Activated T-helper 1 cell treated with anti-CD3 and anti-CD28 coated beads, Interleukin-12 subunit alpha, Interleukin-12 subunit beta, Interleukin-2, Interleukin-4 antibody, amounts not matched to agents 30 ng/mL and 10 ng/mL and 1 ng/mL, durations not matched to agents 14 hours and 24 hours and 36 hours (primary cell): ENCODE measurements around the gene PAXIP1. TPM values are rescaled to one million over a fixed set of nuclear protein-coding genes. Genes with fewer than 3 reads are reported as not detected.

Experiments
- DNase-seq: peaks from one replicate; pipeline ENCODE4 v3.0.0; 2021; ENCODE audit warnings: low spot score
- H3K27ac Mint-ChIP-seq: one replicate; pipeline ENCODE4 v1.8.0; 2021; ENCODE audit warnings: mild to moderate bottlenecking, mixed read lengths
- H3K27me3 Mint-ChIP-seq: one replicate; pipeline ENCODE4 v1.8.0; 2022; ENCODE audit warnings: mild to moderate bottlenecking, moderate library complexity, mixed read lengths; ENCODE audit not compliant: insufficient read depth
- H3K36me3 Mint-ChIP-seq: one replicate; pipeline ENCODE4 v1.8.0; 2021; ENCODE audit warnings: low read depth, mixed read lengths
- H3K4me1 Mint-ChIP-seq: one replicate; pipeline ENCODE4 v1.8.0; 2021; ENCODE audit warnings: low read depth, mixed read lengths
- H3K4me3 Mint-ChIP-seq: one replicate; pipeline ENCODE4 v1.8.0; 2021; ENCODE audit warnings: mild to moderate bottlenecking, moderate library complexity, mixed read lengths
- H3K9me3 Mint-ChIP-seq: one replicate; pipeline ENCODE4 v1.8.0; 2021; ENCODE audit warnings: mixed read lengths
- intact Hi-C: fragments of 100-400 bp; cut with micrococcal nuclease; formaldehyde crosslinking; loops from one replicate; pipeline ENCODE4 v1.15.1; 2024
- total RNA-seq: library from RNA; stranded (reverse); gene quantifications from 2 replicates; pipeline ENCODE4 v1.2.3, GENCODE V29; 2022

PAXIP1 gene
- total RNA-seq, 1 donor from 2014 or later = 36.2 TPM

DNA sequence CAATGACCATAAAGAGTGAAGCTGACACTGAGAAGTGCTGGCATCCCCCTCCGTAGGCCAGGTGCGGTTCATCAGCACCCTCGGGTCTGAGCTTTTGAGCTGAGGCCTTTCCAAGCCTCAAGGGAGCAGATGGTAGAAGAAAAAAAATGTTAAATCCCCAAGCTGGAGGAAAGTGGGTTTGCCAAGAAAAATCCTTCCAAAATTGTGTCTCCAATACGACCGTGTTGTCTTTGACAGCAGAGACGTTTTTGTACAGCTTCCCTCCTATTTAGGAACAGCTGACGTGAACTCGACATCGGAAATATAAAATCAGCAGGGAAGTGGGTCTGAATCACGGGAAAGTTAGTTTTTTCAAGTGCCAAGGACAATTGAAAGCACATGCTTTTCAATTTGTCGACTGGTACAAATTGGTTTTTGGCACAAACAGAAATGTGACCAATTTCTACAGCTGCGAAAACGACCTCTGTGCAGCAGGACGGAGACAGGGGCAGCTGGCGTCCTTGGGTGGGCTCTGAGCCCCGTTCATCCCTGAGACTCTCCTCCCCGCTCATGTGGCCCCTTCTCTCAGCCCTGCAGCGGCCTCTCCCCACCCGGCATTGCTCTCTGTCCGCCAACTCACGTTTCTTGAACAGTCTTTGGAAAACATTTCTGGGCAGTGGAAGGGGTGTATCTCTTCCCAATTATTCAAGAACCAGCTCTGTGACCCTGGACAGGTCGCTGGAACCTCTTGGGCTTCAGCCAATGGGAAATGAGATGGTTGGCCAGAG, 89.9 kb downstream of the PAXIP1 start:
- H3K36me3 Mint-ChIP-seq = no peaks in the 10 kb centered on the region
- intact Hi-C loops = loop anchor here (1.0 to 5.0 kb wide), 4 partner anchors 15 to 432 kb away; no protein-coding TSS in a partner anchor
- H3K27ac Mint-ChIP-seq = no peak overlapping the region
- peaks cover 19% of the 10 kb centered on the region for H3K27me3 Mint-ChIP-seq
- H3K9me3 Mint-ChIP-seq = peaks cover 3% of the 10 kb centered on the region
- no peak overlapping the region for H3K4me3 Mint-ChIP-seq
- no peak for DNase-seq
- peaks cover 4% of the 10 kb centered on the region for H3K4me1 Mint-ChIP-seq

DNA sequence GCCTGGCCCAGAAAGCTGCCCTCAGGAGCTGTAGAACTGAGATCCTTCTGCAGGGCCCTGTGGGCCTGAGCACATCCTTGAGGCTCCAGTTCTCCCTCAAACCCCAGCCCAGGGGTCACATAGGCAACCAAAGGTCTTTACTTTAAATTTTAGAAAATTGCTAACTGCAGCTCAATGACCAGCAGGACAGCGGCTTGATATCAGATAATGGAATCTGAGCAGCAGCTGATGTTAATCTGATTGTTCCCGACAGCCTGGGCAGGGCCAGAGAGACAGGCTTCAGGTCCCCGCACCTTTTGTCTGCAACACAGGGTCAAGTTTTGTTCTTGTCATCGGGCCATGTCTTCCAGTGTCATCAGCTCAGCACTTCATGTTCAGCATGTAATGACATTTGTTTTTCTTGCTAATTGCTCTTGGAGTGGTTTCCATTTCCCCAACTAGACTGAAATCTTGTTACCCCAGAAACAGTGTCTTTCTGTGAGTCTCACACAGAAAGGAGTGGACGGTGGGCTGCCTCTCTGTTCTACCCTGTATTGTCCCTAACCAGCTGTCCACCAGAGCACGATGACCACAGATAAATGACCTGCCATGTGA, 91.0 kb downstream of the PAXIP1 start:
- H3K9me3 Mint-ChIP-seq = peaks cover 3% of the 10 kb centered on the region
- H3K27me3 Mint-ChIP-seq = peaks cover 19% of the 10 kb centered on the region
- H3K4me3 Mint-ChIP-seq = no peak overlapping the region
- H3K36me3 Mint-ChIP-seq = no peaks in the 10 kb centered on the region
- H3K4me1 Mint-ChIP-seq = peaks cover 4% of the 10 kb centered on the region
- no peak for DNase-seq
- intact Hi-C loops = loop anchor here (5.0 kb wide), 1 partner anchor 95 kb away; no protein-coding TSS in a partner anchor
- no peak overlapping the region for H3K27ac Mint-ChIP-seq

GRCh38 chr7:154911411-154911810, 91.5 kb downstream of the PAXIP1 start:
- Mint-ChIP-seq H3K27me3 (peaks cover 19% of the 10 kb centered on the region), H3K36me3 (no peaks in the 10 kb centered on the region), H3K4me3 (no peak overlapping the region), H3K27ac (no peak overlapping the region), H3K9me3 (peaks cover 3% of the 10 kb centered on the region), H3K4me1 (peaks cover 4% of the 10 kb centered on the region)
- no peak for DNase-seq
- intact Hi-C loops = loop anchor here (5.0 kb wide), 1 partner anchor 96 kb away; no protein-coding TSS in a partner anchor

DNA sequence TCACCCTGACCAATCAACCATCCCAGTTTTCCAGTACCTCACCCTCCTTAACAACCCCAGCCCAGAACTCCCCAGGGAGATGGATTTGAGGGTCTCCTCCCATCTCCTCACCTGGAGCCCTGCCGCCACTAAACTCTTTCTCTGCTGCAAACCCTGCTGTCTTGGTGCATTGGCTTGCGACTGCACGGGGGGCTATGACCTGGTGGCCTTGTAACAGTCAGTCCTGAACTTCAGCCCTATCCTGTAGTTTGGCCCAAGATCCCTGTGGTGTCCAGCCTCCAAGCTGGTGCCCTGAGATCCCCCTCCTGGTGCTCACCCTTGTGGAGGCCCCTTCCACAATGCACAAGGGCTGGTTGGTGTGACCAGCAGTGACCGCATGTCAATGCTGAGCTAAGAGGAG, 91.9 kb downstream of the PAXIP1 start:
- DNase-seq = no peak
- Mint-ChIP-seq H3K9me3 (peaks cover 3% of the 10 kb centered on the region), H3K4me3 (no peak overlapping the region), H3K36me3 (no peaks in the 10 kb centered on the region), H3K4me1 (peaks cover 4% of the 10 kb centered on the region), H3K27ac (no peak overlapping the region), H3K27me3 (peaks cover 17% of the 10 kb centered on the region)
- intact Hi-C loops = loop anchor here (5.0 kb wide), 1 partner anchor 96 kb away; no protein-coding TSS in a partner anchor

DNA sequence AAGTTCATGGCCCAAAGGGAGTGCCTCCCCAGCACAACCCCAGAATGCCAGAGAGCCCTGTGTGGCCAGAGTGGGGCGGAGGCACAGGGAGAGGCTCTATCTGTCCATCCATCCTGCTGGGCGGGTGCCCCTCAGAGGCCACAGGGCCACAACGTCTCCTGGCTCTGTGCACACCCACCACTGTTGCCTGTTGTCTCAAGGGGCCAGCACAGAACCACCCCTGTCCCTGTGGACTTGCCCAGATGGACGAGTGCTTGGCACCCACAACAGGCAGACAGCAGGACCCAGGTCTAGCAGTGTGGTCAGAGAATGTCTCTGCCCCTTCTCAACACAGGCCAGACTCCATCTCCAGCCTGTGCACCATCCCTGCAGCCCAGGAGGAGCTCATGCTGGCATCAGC, 92.8 kb downstream of the PAXIP1 start:
- H3K27me3 Mint-ChIP-seq = peaks cover 12% of the 10 kb centered on the region
- no peak overlapping the region for H3K27ac Mint-ChIP-seq
- intact Hi-C loops = loop anchor here (5.0 kb wide), 1 partner anchor 97 kb away; no protein-coding TSS in a partner anchor
- no peaks in the 10 kb centered on the region for H3K36me3 Mint-ChIP-seq
- peaks cover 4% of the 10 kb centered on the region for H3K4me1 Mint-ChIP-seq
- H3K9me3 Mint-ChIP-seq = peaks cover 3% of the 10 kb centered on the region
- DNase-seq = no peak
- no peak overlapping the region for H3K4me3 Mint-ChIP-seq

DNA sequence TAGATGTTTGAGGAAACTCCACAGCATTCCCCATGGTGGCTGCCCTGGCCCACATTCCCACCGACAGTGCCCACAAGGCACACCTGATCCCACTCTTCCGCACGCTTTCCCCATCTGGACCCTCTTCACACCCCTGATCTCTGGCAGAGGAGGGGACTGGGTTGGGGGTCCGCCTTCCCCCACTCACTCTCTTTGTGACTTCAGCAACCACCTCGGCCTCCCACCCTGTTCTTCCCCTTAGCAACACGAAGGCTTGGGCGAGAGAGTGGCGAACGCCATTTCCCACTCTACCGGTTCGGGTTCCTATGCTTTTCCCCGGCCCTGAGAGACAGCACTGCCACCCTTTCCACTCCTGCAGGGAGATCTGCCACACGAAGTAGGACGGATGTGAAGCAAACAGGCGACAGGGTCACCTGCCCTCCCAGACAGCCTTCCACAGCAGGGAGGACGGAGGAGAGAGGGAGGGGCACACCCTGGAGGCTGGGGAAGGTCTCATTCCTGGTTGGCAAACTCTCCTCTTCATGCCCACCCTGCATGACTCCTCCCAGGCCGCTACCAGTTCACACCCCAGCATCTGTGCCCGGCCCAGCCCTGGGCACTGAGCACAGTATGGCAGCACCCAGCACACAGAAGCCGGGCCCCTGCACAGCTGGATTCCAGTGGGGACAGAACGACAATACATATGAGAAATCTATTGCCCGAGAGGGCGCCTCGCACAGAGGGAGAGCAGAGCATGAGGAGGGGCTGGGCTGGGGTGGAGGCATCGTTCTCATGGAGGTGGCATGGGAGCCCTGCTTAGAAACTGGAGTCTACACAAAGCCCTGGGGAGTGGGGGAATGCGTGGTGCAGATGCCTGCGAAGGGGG, 93.5 kb downstream of the PAXIP1 start:
- no peak overlapping the region for H3K4me3 Mint-ChIP-seq
- H3K27me3 Mint-ChIP-seq = peaks cover 9% of the 10 kb centered on the region
- peaks cover 4% of the 10 kb centered on the region for H3K4me1 Mint-ChIP-seq
- DNase-seq = no peak
- peaks cover 3% of the 10 kb centered on the region for H3K9me3 Mint-ChIP-seq
- H3K36me3 Mint-ChIP-seq = no peaks in the 10 kb centered on the region
- no peak overlapping the region for H3K27ac Mint-ChIP-seq
- intact Hi-C loops = loop anchor here (5.0 kb wide), 1 partner anchor 98 kb away; no protein-coding TSS in a partner anchor

DNA sequence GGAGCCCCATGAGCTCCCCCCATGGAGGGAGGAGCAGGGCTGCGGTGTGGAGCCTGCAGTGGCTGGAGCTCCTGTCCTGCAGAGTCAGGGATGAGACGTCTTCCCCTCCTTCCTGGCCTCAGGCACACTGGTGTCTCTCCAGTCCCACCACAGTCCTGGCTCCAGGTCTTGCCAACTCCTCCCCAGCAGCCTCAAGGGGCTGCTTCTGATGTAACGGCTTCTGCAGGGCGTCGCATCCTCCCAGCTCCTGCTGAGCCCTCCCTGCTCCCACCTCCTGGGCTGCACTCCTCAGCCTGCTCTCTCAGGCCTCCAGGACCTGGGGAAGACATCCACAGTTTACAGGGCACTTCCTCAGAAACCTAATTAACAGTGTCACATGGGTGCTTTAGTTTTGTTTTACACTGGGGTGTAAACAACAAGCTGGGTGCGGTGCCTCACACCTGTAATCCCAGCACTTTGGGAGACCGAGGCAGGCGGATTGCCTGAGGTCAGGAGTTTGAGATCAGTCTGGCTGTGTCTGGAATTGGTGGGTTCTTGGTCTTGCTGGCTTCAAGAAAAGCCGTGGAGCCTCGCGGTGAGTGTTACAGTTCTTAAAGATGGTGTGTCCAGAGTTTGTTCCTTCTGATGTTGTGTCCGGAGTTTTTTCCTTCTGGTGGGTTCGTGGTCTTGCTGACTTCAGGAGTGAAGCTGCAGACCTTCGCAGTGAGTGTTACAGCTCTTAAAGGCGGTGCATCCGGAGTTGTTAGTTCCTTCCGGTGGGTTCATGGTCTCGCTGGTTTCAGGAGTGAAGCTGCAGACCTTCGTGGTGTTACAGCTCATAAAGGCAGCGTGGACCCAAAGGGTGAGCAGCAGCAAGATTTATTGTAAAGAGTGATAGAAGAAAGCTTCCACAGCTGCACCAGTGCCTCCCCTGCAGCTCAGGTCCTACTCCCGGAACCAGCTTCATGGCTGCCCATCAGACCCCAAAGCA, 95.0 kb downstream of the PAXIP1 start:
- no peaks in the 10 kb centered on the region for H3K36me3 Mint-ChIP-seq
- H3K27ac Mint-ChIP-seq = no peak overlapping the region

DNA sequence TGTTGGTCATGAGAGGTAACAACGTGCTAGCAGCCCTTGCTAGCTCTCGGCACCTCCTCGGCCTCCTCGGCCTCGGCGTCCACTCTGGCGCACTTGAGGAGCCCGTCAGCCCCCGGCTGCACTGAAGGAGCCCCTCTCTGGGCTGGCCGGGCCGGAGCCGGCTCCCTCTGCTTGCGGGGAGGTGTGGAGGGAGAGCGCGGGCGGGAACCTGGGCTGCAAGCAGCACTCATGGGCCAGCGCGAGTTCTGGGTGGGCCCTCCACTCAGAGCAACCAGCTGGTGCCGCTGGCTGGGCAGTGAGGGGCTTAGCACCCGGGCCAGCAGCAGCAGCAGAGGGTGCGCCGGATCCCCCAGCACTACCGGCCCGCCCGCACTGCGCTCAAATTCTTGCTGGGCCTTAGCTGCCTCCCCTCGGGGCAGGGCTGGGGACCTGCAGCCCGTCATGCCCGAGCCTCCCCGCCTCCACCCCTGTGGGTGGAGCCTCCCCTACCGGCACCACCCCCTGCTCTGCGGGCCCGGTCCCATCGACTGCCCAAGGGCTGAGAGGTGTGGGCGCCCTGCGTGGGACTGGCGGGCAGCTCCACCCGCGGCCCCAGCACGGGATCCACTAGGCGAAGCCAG, 96.1 kb downstream of the PAXIP1 start:
- no peak for DNase-seq
- Mint-ChIP-seq H3K27ac (no peak overlapping the region), H3K36me3 (no peaks in the 10 kb centered on the region)

More for the DNA sequence above, 95.0 kb downstream of the PAXIP1 start:
- Mint-ChIP-seq H3K9me3 (peaks cover 3% of the 10 kb centered on the region), H3K4me3 (no peak overlapping the region), H3K27me3 (peaks cover 5% of the 10 kb centered on the region), H3K4me1 (no peaks in the 10 kb centered on the region)
- intact Hi-C loops = no loop called here
- DNase-seq = no peak

GRCh38 chr7:154906201-154906600, 96.7 kb downstream of the PAXIP1 start:
- Mint-ChIP-seq H3K27me3 (no peaks in the 10 kb centered on the region), H3K9me3 (no peaks in the 10 kb centered on the region), H3K4me3 (no peak overlapping the region), H3K36me3 (no peaks in the 10 kb centered on the region), H3K4me1 (no peaks in the 10 kb centered on the region), H3K27ac (no peak overlapping the region)
- no peak for DNase-seq
- intact Hi-C loops = no loop called here

More for the DNA sequence above, 96.1 kb downstream of the PAXIP1 start:
- H3K4me3 Mint-ChIP-seq = no peak overlapping the region
- intact Hi-C loops = no loop called here
- H3K9me3 Mint-ChIP-seq = peaks cover 3% of the 10 kb centered on the region
- peaks cover 3% of the 10 kb centered on the region for H3K27me3 Mint-ChIP-seq
- no peaks in the 10 kb centered on the region for H3K4me1 Mint-ChIP-seq

- intact Hi-C loops = no loop called here
- Mint-ChIP-seq H3K36me3 (no peaks in the 10 kb centered on the region), H3K4me1 (no peaks in the 10 kb centered on the region), H3K4me3 (no peak overlapping the region), H3K27ac (no peak overlapping the region), H3K9me3 (no peaks in the 10 kb centered on the region), H3K27me3 (no peaks in the 10 kb centered on the region)
- DNase-seq = no peak
Observed at GRCh38 chr7:154905615-154906014, 97.3 kb downstream of the PAXIP1 start.

- Mint-ChIP-seq H3K4me1 (no peaks in the 10 kb centered on the region), H3K27me3 (no peaks in the 10 kb centered on the region), H3K4me3 (no peak overlapping the region), H3K36me3 (no peaks in the 10 kb centered on the region), H3K9me3 (no peaks in the 10 kb centered on the region), H3K27ac (no peak overlapping the region)
- intact Hi-C loops = no loop called here
- DNase-seq = no peak
Observed at GRCh38 chr7:154905146-154905545, 97.8 kb downstream of the PAXIP1 start.
